Neural cell (in vitro differentiated cells): Measurements from ENCODE around the gene OSBP2. TPM values are rescaled to one million over a fixed set of nuclear protein-coding genes. Genes with fewer than 3 reads are reported as not detected.

Experiments
- H2AFZ ChIP-seq: fragments of 200-600, 300-800 bp; sonication (generic), shearing (Covaris generic); 2 replicates; pipeline ENCODE4 v1.6.0; 2014; ENCODE audit warnings: low read depth, mild to moderate bottlenecking, antibody characterized with exemption, low read length, moderate library complexity
- H3F3A ChIP-seq: fragments of 200-600 bp; shearing (Covaris generic); 2 replicates; pipeline ENCODE4 v1.6.1; 2016; ENCODE audit warnings: mild to moderate bottlenecking, moderate library complexity, mixed read lengths, antibody characterized with exemption, low read length; ENCODE audit not compliant: insufficient read depth, poor library complexity, severe bottlenecking
- H3K27ac ChIP-seq: fragments of 200-600, 300-800 bp; sonication (generic), shearing (Covaris generic); 2 replicates; pipeline ENCODE4 v1.5.1; 2014; ENCODE audit warnings: mild to moderate bottlenecking, low read length, moderate library complexity
- H3K27me3 ChIP-seq: fragments of 300-800, 200-600 bp; sonication (generic), shearing (Covaris generic); 2 replicates; pipeline ENCODE4 v1.6.0; 2014; ENCODE audit warnings: mild to moderate bottlenecking, low read depth, low read length, moderate library complexity; ENCODE audit not compliant: insufficient read depth
- H3K36me3 ChIP-seq: fragments of 300-800, 200-600 bp; sonication (generic), shearing (Covaris generic); 2 replicates; pipeline ENCODE4 v1.5.1; 2014; ENCODE audit warnings: mild to moderate bottlenecking, antibody characterized with exemption, low read length, moderate library complexity; ENCODE audit not compliant: insufficient read depth
- H3K4me2 ChIP-seq: fragments of 300-800, 200-600 bp; sonication (generic), shearing (Covaris generic); 2 replicates; pipeline ENCODE4 v1.6.0; 2014; ENCODE audit warnings: mild to moderate bottlenecking, low read length
- H3K4me3 ChIP-seq: fragments of 300-800, 200-600 bp; sonication (generic), shearing (Covaris generic); 2 replicates; pipeline ENCODE4 v1.5.1; 2014; ENCODE audit warnings: mild to moderate bottlenecking, low read length, moderate library complexity
- H3K79me2 ChIP-seq: fragments of 200-600 bp; shearing (Covaris generic); replicated peaks from 2 replicates; pipeline ENCODE4 v1.6.0; 2014; ENCODE audit warnings: mild to moderate bottlenecking, low read length, moderate library complexity; ENCODE audit not compliant: insufficient read depth
- H3K9ac ChIP-seq: fragments of 300-800, 200-600 bp; sonication (generic), shearing (Covaris generic); 2 replicates; pipeline ENCODE4 v1.6.1; 2016; ENCODE audit warnings: mild to moderate bottlenecking, low read length, mixed read lengths
- H3K9me2 ChIP-seq: fragments of 200-600 bp; shearing (Covaris generic); 2 replicates; pipeline ENCODE4 v1.6.1; 2016; ENCODE audit warnings: mild to moderate bottlenecking, low read length, mixed read lengths; ENCODE audit not compliant: insufficient read depth
- H3K9me3 ChIP-seq: fragments of 200-600, 300-800 bp; sonication (generic), shearing (Covaris generic); 2 replicates; pipeline ENCODE4 v1.6.1; 2016; ENCODE audit warnings: mild to moderate bottlenecking, mixed run types, low read length, moderate library complexity, mixed read lengths
- H4K20me1 ChIP-seq: fragments of 200-600 bp; shearing (Covaris generic); 2 replicates; pipeline ENCODE4 v1.6.1; 2016; ENCODE audit warnings: mild to moderate bottlenecking, mixed run types; ENCODE audit not compliant: insufficient read depth
- CTCF ChIP-seq: fragments of 450-650 bp; IDR thresholded peaks from 2 replicates; pipeline ENCODE4 v1.5.1; 2014; ENCODE audit warnings: antibody characterized with exemption, mild to moderate bottlenecking, moderate library complexity; ENCODE audit not compliant: poor library complexity, severe bottlenecking
- EP300 ChIP-seq: fragments of 450-650 bp; conservative IDR thresholded peaks from 2 replicates; pipeline ENCODE4 v1.6.1; 2014; ENCODE audit warnings: antibody characterized with exemption, mild to moderate bottlenecking, moderate library complexity; ENCODE audit not compliant: poor library complexity, severe bottlenecking
- EZH2 ChIP-seq: fragments of 200-600, 300-800 bp; shearing (Covaris generic), sonication (generic); IDR thresholded peaks from 2 replicates; pipeline ENCODE4 v1.6.1; 2014; ENCODE audit warnings: antibody characterized with exemption, low read length, borderline replicate concordance, mild to moderate bottlenecking; ENCODE audit not compliant: insufficient read depth, poor library complexity, severe bottlenecking
- MXI1 ChIP-seq: fragments of 450-650 bp; conservative IDR thresholded peaks from 2 replicates; pipeline ENCODE4 v1.6.1; 2014; ENCODE audit warnings: antibody characterized with exemption, mild to moderate bottlenecking; ENCODE audit not compliant: poor library complexity, severe bottlenecking
- POLR2AphosphoS5 ChIP-seq: IDR thresholded peaks from 2 replicates; pipeline ENCODE4 v1.6.1; 2012
- RAD21 ChIP-seq: fragments of 450-650 bp; conservative IDR thresholded peaks from 2 replicates; pipeline ENCODE4 v1.6.1; 2014; ENCODE audit warnings: antibody characterized with exemption, mild to moderate bottlenecking, moderate library complexity
- REST ChIP-seq: IDR thresholded peaks from 2 replicates; pipeline ENCODE4 v1.6.1; 2012; ENCODE audit warnings: borderline replicate concordance
- SMC3 ChIP-seq: fragments of 450-650 bp; conservative IDR thresholded peaks from 2 replicates; pipeline ENCODE4 v1.6.1; 2014; ENCODE audit warnings: antibody characterized with exemption, mild to moderate bottlenecking, moderate library complexity; ENCODE audit not compliant: poor library complexity
- TAF1 ChIP-seq: IDR thresholded peaks from 2 replicates; pipeline ENCODE4 v1.6.1; 2012; ENCODE audit warnings: low read depth
- polyA plus RNA-seq: library from polyadenylated mRNA; depleted of rRNA; stranded (reverse); fragments of >200 nt; gene quantifications from 2 replicates; pipeline ENCODE4 v1.2.3, GENCODE V29; 2014

Gene OSBP2
- polyA plus RNA-seq, 1 donor from 2014 or later, result 8.7 TPM

DNA sequence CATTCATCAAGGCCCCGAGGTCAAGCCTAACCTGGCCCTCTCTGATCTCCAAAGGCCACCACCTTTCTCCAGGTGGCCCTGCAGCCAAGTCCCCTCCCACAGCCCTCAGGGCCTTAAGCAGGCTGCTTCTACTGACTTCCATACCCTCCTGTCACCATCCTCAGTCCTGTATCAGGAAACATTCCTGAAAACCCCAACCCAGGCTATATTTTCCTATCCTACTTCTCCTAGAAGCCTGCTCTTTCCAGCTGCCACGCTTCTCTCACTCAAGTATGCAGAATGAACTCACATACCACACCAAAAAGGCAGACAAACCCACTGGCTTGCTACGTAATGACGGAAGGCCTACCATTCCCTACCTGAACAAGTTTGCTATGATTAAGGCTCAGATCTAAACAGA lies 250.3 kb downstream of the OSBP2 start:
- H3K36me3 ChIP-seq, result peaks cover 22% of the 10 kb centered on the region
- TF ChIP-seq TAF1 (no peak), SMC3 (no peak), REST (no peak), RAD21 (no peak)
- no peaks in the 10 kb centered on the region for H3K27me3 ChIP-seq

GRCh38 chr22:30945653-30946052 lies 251.0 kb downstream of the OSBP2 start:
- Histone ChIP-seq H3K27ac (no peak overlapping the region), H3K27me3 (no peaks in the 10 kb centered on the region), H3K4me3 (no peak overlapping the region), H3K9me2 (no peaks in the 10 kb centered on the region), H3K79me2 (no peaks in the 10 kb centered on the region), H2AFZ (no peak overlapping the region), H4K20me1 (peaks cover 3% of the 10 kb centered on the region), H3K9me3 (no peaks in the 10 kb centered on the region), H3K36me3 (peaks cover 21% of the 10 kb centered on the region), H3K9ac (no peak overlapping the region), H3F3A (no peaks in the 10 kb centered on the region), H3K4me2 (no peak overlapping the region)
- TF ChIP-seq POLR2AphosphoS5 (no peak), EZH2 (no peak), RAD21 (no peak), CTCF (no peak)

More for the DNA sequence above, 250.3 kb downstream of the OSBP2 start:
- Histone ChIP-seq H3K9me3 (no peaks in the 10 kb centered on the region), H3F3A (no peaks in the 10 kb centered on the region), H3K4me3 (no peak overlapping the region), H4K20me1 (peaks cover 3% of the 10 kb centered on the region), H2AFZ (no peak overlapping the region), H3K9me2 (no peaks in the 10 kb centered on the region), H3K9ac (no peak overlapping the region), H3K4me2 (no peak overlapping the region), H3K79me2 (no peaks in the 10 kb centered on the region), H3K27ac (no peak overlapping the region)

DNA sequence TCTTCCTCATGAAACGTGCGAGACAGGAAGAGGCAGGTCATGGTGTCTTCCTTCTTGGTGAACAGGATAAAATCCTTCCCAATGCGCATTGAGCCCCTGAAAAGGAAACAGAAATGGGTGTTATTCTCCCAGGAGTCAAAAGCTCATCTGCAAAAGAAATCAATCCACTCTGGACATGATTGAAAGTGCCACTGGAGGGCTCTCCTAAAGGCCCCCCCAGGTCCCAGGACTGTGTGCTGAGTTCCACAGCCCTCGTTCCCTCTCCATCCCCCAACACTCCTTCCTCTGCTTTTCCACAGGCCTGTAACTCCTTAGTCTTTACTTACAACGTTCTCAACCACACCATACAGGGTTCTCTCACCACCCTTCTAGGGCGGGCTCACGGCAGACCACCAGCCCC lies 251.7 kb downstream of the OSBP2 start:
- H3F3A ChIP-seq, result no peaks in the 10 kb centered on the region
- H3K9ac ChIP-seq, result no peak overlapping the region
- peaks cover 3% of the 10 kb centered on the region for H4K20me1 ChIP-seq
- H3K9me3 ChIP-seq, result no peaks in the 10 kb centered on the region
- H3K36me3 ChIP-seq, result peaks cover 18% of the 10 kb centered on the region
- H2AFZ ChIP-seq, result no peak overlapping the region
- TF ChIP-seq RAD21, result no peak
- no peak for TF ChIP-seq TAF1
- TF ChIP-seq CTCF, result no peak
- no peak for TF ChIP-seq POLR2AphosphoS5
- no peak for TF ChIP-seq REST
- no peak for TF ChIP-seq MXI1
- TF ChIP-seq EZH2, result no peak
- no peak for TF ChIP-seq SMC3
- no peak for TF ChIP-seq EP300
- no peak overlapping the region for H3K4me2 ChIP-seq
- H3K79me2 ChIP-seq, result no peaks in the 10 kb centered on the region
- H3K9me2 ChIP-seq, result no peaks in the 10 kb centered on the region
- no peak overlapping the region for H3K27ac ChIP-seq
- H3K4me3 ChIP-seq, result no peak overlapping the region
- no peaks in the 10 kb centered on the region for H3K27me3 ChIP-seq
